HEK293 (cell line): Measurements from ENCODE around the gene KIAA1328.

Experiments
- CTCF ChIP-seq: fragments of 450-650 bp; formaldehyde crosslinking; IDR thresholded peaks from 2 replicates; pipeline ENCODE4 v1.5.1; 2016; ENCODE audit warnings: missing biosample characterization, missing genetic modification characterization
- OVOL3 ChIP-seq: fragments of 450-650 bp; formaldehyde crosslinking; IDR thresholded peaks from 2 replicates; pipeline ENCODE4 v1.5.1; 2016; ENCODE audit warnings: missing biosample characterization, missing genetic modification characterization
- ZBTB11 ChIP-seq: fragments of 450-650 bp; formaldehyde crosslinking; conservative IDR thresholded peaks from 2 replicates; pipeline ENCODE4 v1.5.1; 2016; ENCODE audit warnings: low read depth, missing biosample characterization, missing genetic modification characterization
- ZBTB20 ChIP-seq: fragments of 450-650 bp; formaldehyde crosslinking; IDR thresholded peaks from 2 replicates; pipeline ENCODE4 v1.5.1; 2016; ENCODE audit warnings: missing biosample characterization, missing genetic modification characterization
- ZNF549 ChIP-seq: fragments of 450-650 bp; IDR thresholded peaks from 2 replicates; pipeline ENCODE4 v1.5.1; 2018; ENCODE audit warnings: missing biosample characterization, missing genetic modification characterization, mild to moderate bottlenecking, inconsistent platforms, moderate library complexity

GRCh38 chr18:36825526-36825925 is 3.4 kb upstream of the KIAA1328 start:
- no peak for TF ChIP-seq CTCF (tag by site-specific recombination)
- TF ChIP-seq ZNF549 (tag by site-specific recombination): no peak
- TF ChIP-seq ZBTB11 (tag by site-specific recombination): no peak
- TF ChIP-seq OVOL3 (tag by site-specific recombination): no peak
- no peak for TF ChIP-seq ZBTB20 (tag by site-specific recombination)
